Epidermal melanocyte (primary cell): Measurements from ENCODE around the gene ZBTB24.

Experiments
- DNase-seq: peaks from one replicate; pipeline ENCODE4 v3.0.0; 2011; ENCODE audit warnings: low spot score; ENCODE audit not compliant: insufficient read length

Gene ZBTB24

GRCh38 chr6:109498936-109499335 is 15.9 kb upstream of the ZBTB24 start:
- no peak for DNase-seq

- DNase-seq, result no peak
Observed at GRCh38 chr6:109498052-109498451, 15.0 kb upstream of the ZBTB24 start.

GRCh38 chr6:109496036-109496772 is 13.2 kb upstream of the ZBTB24 start:
- no peak for DNase-seq

- DNase-seq, result no peak
Observed at GRCh38 chr6:109493865-109494264, 10.8 kb upstream of the ZBTB24 start.

- DNase-seq, result no peak
Observed at GRCh38 chr6:109491207-109491938, 8.4 kb upstream of the ZBTB24 start.

GRCh38 chr6:109490713-109491112 is 7.7 kb upstream of the ZBTB24 start:
- DNase-seq, result no peak

GRCh38 chr6:109488001-109488400 is 5.0 kb upstream of the ZBTB24 start:
- no peak for DNase-seq

GRCh38 chr6:109486068-109486467 is 3.0 kb upstream of the ZBTB24 start:
- DNase-seq, result no peak

GRCh38 chr6:109485266-109485935 is 2.4 kb upstream of the ZBTB24 start:
- DNase-seq, result no peak

- DNase-seq, result no peak
Observed at GRCh38 chr6:109484122-109484521, 1.1 kb upstream of the ZBTB24 start.

GRCh38 chr6:109483735-109484057 is 677 bp upstream of the ZBTB24 start:
- no peak for DNase-seq

GRCh38 chr6:109480993-109481480 is 2.0 kb downstream of the ZBTB24 start:
- no peak for DNase-seq

GRCh38 chr6:109478841-109479624 is 4.0 kb downstream of the ZBTB24 start:
- DNase-seq, result no peak

GRCh38 chr6:109478222-109478805 is 4.7 kb downstream of the ZBTB24 start:
- no peak for DNase-seq

- DNase-seq, result no peak
Observed at GRCh38 chr6:109477725-109478124, 5.3 kb downstream of the ZBTB24 start.

- DNase-seq, result no peak
Observed at GRCh38 chr6:109477184-109477583, 5.8 kb downstream of the ZBTB24 start.

GRCh38 chr6:109475625-109476024 is 7.4 kb downstream of the ZBTB24 start:
- DNase-seq, result no peak

- no peak for DNase-seq
Observed at GRCh38 chr6:109474995-109475394, 8.0 kb downstream of the ZBTB24 start.

GRCh38 chr6:109473120-109473519 is 9.9 kb downstream of the ZBTB24 start:
- DNase-seq, result no peak

GRCh38 chr6:109472132-109472995 is 10.7 kb downstream of the ZBTB24 start:
- no peak for DNase-seq
